HG03039 (cell line): ENCODE data around the gene GNG13.
"Not testable (repeated sequence)": the region's sequence is repeated elsewhere in the genome, so short reads cannot be mapped to it uniquely, and the experiment has no call there.

Experiments used
- ATAC-seq: cut with Tn5 transposase; IDR thresholded peaks from one replicate; pipeline ENCODE4 v1.9.1; 2021; ENCODE audit warnings: mild to moderate bottlenecking, moderate library complexity; ENCODE audit not compliant: unreplicated experiment

The GNG13 gene

GRCh38 chr16:832652-833336, 32.3 kb upstream of the GNG13 start:
- ATAC-seq, result no peak

GRCh38 chr16:831571-832413, 31.3 kb upstream of the GNG13 start:
- ATAC-seq, result no peak

- ATAC-seq, result no peak
Observed at GRCh38 chr16:830871-831570, 30.5 kb upstream of the GNG13 start.

GRCh38 chr16:830107-830870, 29.8 kb upstream of the GNG13 start:
- no peak for ATAC-seq

- no peak for ATAC-seq
Observed at GRCh38 chr16:828891-829290, 28.4 kb upstream of the GNG13 start.

- no peak for ATAC-seq
Observed at GRCh38 chr16:827513-827912, 27.0 kb upstream of the GNG13 start.

GRCh38 chr16:825341-826061, 25.0 kb upstream of the GNG13 start:
- no peak for ATAC-seq

GRCh38 chr16:824601-825000, 24.1 kb upstream of the GNG13 start:
- ATAC-seq, result no peak

- ATAC-seq, result no peak
Observed at GRCh38 chr16:824194-824593, 23.7 kb upstream of the GNG13 start.

GRCh38 chr16:822909-823297, 22.4 kb upstream of the GNG13 start:
- no peak for ATAC-seq

- no peak for ATAC-seq
Observed at GRCh38 chr16:822174-822908, 21.8 kb upstream of the GNG13 start.

- no peak for ATAC-seq
Observed at GRCh38 chr16:821751-822150, 21.2 kb upstream of the GNG13 start.

- ATAC-seq, result no peak
Observed at GRCh38 chr16:820748-821147, 20.2 kb upstream of the GNG13 start.

GRCh38 chr16:820044-820408, 19.5 kb upstream of the GNG13 start:
- not testable (repeated sequence) for ATAC-seq

GRCh38 chr16:819336-820043, 19.0 kb upstream of the GNG13 start:
- no peak for ATAC-seq

GRCh38 chr16:818592-818991, 18.1 kb upstream of the GNG13 start:
- ATAC-seq, result no peak

- no peak for ATAC-seq
Observed at GRCh38 chr16:818132-818531, 17.6 kb upstream of the GNG13 start.

GRCh38 chr16:817001-817906, 16.7 kb upstream of the GNG13 start:
- no peak for ATAC-seq
